ENCODE measurements around the gene C1orf115.
"Not testable (repeated sequence)": the region's sequence is repeated elsewhere in the genome, so short reads cannot be mapped to it uniquely, and the experiment has no call there.

- TF ChIP-seq POLR2A (IDR thresholded peaks at IDR 0.05; ENCODE audit: low read length); GATA1 (IDR thresholded peaks at IDR 0.05; ENCODE audit: low read depth, low read length): not testable (repeated sequence)
These were observed 46.1 kb downstream of the C1orf115 start for GRCh38 chr1:220736283-220736682.

Measured in erythroblast (primary cell).